Kidney (tissue), 22 donors: ENCODE results near the gene SYS1. TPM values are rescaled to one million over a fixed set of nuclear protein-coding genes. Genes with fewer than 3 reads are reported as not detected.

ENCODE experiments used
- DNase-seq, 5 donors: peaks; one replicate each; pipeline ENCODE4 v3.0.0-alpha.2; 2013 to 2020
- FAIRE-seq: peaks from 2 replicates; lab custom pipeline; 2012; peaks lifted over from hg19 to GRCh38; lab: Jason Lieb, UNC
- H3K27ac ChIP-seq, 2 donors: one replicate each; pipeline ENCODE4 v1.7.0; 2013; ENCODE audit warnings: low read depth in 2 of 2, low read length in 2 of 2, inconsistent platforms in 1 of 2
- H3K27me3 ChIP-seq: one replicate; pipeline ENCODE4 v1.7.1; 2013; ENCODE audit warnings: low read length, inconsistent platforms; ENCODE audit not compliant: control insufficient read depth, insufficient read depth
- H3K36me3 ChIP-seq, 3 donors: one replicate each; pipeline versions ENCODE4 v1.7.0 to v1.7.1; 2013; ENCODE audit warnings: low read length in 3 of 3, control low read depth in 1 of 3, inconsistent platforms in 1 of 3; ENCODE audit not compliant: insufficient read depth in 3 of 3, control insufficient read depth in 2 of 3
- H3K4me1 ChIP-seq, 3 donors: one replicate each; pipeline versions ENCODE4 v1.7.0 to v1.7.1; 2013; ENCODE audit warnings: low read length in 3 of 3, inconsistent platforms in 1 of 3, low read depth in 1 of 3; ENCODE audit not compliant: control insufficient read depth in 2 of 3, insufficient read depth in 2 of 3
- H3K4me3 ChIP-seq, 3 donors: one replicate each; pipeline versions ENCODE4 v1.7.0 to v1.8.1; 2013; ENCODE audit warnings: low read length in 3 of 3, control low read depth in 1 of 3, inconsistent platforms in 1 of 3
- H3K9ac ChIP-seq, 3 donors: one replicate each; pipeline versions ENCODE4 v1.7.0 to v1.7.1; 2013; ENCODE audit warnings: low read length in 3 of 3, control low read depth in 1 of 3, inconsistent platforms in 1 of 3
- H3K9me3 ChIP-seq, 3 donors: one replicate each; pipeline versions ENCODE4 v1.7.0 to v1.7.1; 2013; ENCODE audit warnings: low read length in 3 of 3, control low read depth in 1 of 3, inconsistent platforms in 1 of 3; ENCODE audit not compliant: control insufficient read depth in 2 of 3, insufficient read depth in 1 of 3
- intact Hi-C: fragments of 100-400 bp; cut with DNase I; formaldehyde crosslinking; loops from one replicate; pipeline ENCODE4 v1.11.1; 2022
- long read RNA-seq, 10 donors: library from polyadenylated mRNA in 1 of 10; unstranded in 1 of 10; transcript quantifications; one replicate each; pipeline ENCODE4 v2.0.0 and lab custom pipeline, GENCODE V29; 2021 to 2026
- polyA plus RNA-seq: library from polyadenylated mRNA; stranded (reverse); fragments of 350-450 nt; fragmentation: Illumina TruSeq; extraction: RNeasy Lipid Tissue Mini Kit (QIAGEN cat#74804); gene quantifications from one replicate; pipeline ENCODE4 v1.2.3, GENCODE V29; 2014; ENCODE audit warnings: low read depth, low replicate concordance; ENCODE audit not compliant: insufficient read depth
- total RNA-seq: library from RNA; stranded (reverse); fragmentation: NEBNext Ultra II Directional; extraction: Animal tissue kit (Norgen Biotek cat#: 25700); gene quantifications from one replicate; pipeline ENCODE4 v1.2.1, GENCODE V29; 2021
- TF ChIP-seq, protein P1 (sequence below): IDR thresholded peaks from 3 replicates; pipeline ENCODE4 v1.5.1; 2012; ENCODE audit warnings: mild to moderate bottlenecking, moderate library complexity, borderline replicate concordance; ENCODE audit not compliant: insufficient read depth; ENCODE audit errors: extremely low read depth
- donor health status: control.
- donor health status: control.
- donor health status: control.
- donor health status: control.
- donor health status: control.
- donor health status: DM: yes; HTN: yes; CAD: no.
- donor health status: Normal renal cell carcinoma (clear cell type).

Gene SYS1
- total RNA-seq, result 38.7 TPM
- 39.8 TPM for polyA plus RNA-seq
- long read RNA-seq, donor 1, transcript SYS1-201 (4 exons, 2,862 nt), result major isoform, 8 of 13 reads
- long read RNA-seq, donor 1, partial matches to known transcripts, result 0 of 13 reads
- long read RNA-seq, donor 1, other reads (novel, unspliced or antisense), result 0 of 13 reads
- long read RNA-seq, donor 2, transcript SYS1-201 (4 exons, 2,862 nt), result major isoform, 12 of 14 reads
- long read RNA-seq, donor 2, partial matches to known transcripts, result 0 of 14 reads
- long read RNA-seq, donor 2, other reads (novel, unspliced or antisense), result 0 of 14 reads
- long read RNA-seq, donor 3, transcript SYS1-201 (4 exons, 2,862 nt), result major isoform, 15 of 26 reads
- long read RNA-seq, donor 3, transcript SYS1-205 (3 exons, 433 nt), result minor isoform, 8 of 26 reads
- long read RNA-seq, donor 3, partial matches to known transcripts, result 0 of 26 reads
- long read RNA-seq, donor 3, other reads (novel, unspliced or antisense), result 0 of 26 reads
- long read RNA-seq, donor 4, transcript SYS1-201 (4 exons, 2,862 nt), result major isoform, 12 of 17 reads
- long read RNA-seq, donor 4, transcript SYS1-205 (3 exons, 433 nt), result minor isoform, 5 of 17 reads
- long read RNA-seq, donor 4, partial matches to known transcripts, result 0 of 17 reads
- long read RNA-seq, donor 4, other reads (novel, unspliced or antisense), result 0 of 17 reads
- long read RNA-seq, donor 5, partial matches to known transcripts, result 0 of 2 reads
- long read RNA-seq, donor 5, other reads (novel, unspliced or antisense), result 0 of 2 reads
- long read RNA-seq, donor 6, transcript SYS1-201 (4 exons, 2,862 nt), result major isoform, 6 of 6 reads
- long read RNA-seq, donor 6, partial matches to known transcripts, result 0 of 6 reads
- long read RNA-seq, donor 6, other reads (novel, unspliced or antisense), result 0 of 6 reads
- long read RNA-seq, donor 7, transcript SYS1-201 (4 exons, 2,862 nt), result major isoform, 31 of 46 reads
- long read RNA-seq, donor 7, transcript SYS1-205 (3 exons, 433 nt), result minor isoform, 10 of 46 reads
- long read RNA-seq, donor 7, partial matches to known transcripts, result 1 of 46 reads
- long read RNA-seq, donor 7, other reads (novel, unspliced or antisense), result 1 of 46 reads
- long read RNA-seq, donor 8, transcript SYS1-201 (4 exons, 2,862 nt), result major isoform, 13 of 14 reads
- long read RNA-seq, donor 8, partial matches to known transcripts, result 0 of 14 reads
- long read RNA-seq, donor 8, other reads (novel, unspliced or antisense), result 0 of 14 reads
- long read RNA-seq, donor 9, transcript SYS1-205 (3 exons, 433 nt), result major isoform, 6 of 12 reads
- long read RNA-seq, donor 9, transcript SYS1-201 (4 exons, 2,862 nt), result minor isoform, 5 of 12 reads
- long read RNA-seq, donor 9, partial matches to known transcripts, result 0 of 12 reads
- long read RNA-seq, donor 9, other reads (novel, unspliced or antisense), result 0 of 12 reads
- long read RNA-seq, donor 10, transcript SYS1-201 (4 exons, 2,862 nt), result major isoform, 8 of 29 reads
- long read RNA-seq, donor 10, partial matches to known transcripts, result 17 of 29 reads
- long read RNA-seq, donor 10, other reads (novel, unspliced or antisense), result 0 of 29 reads

DNA sequence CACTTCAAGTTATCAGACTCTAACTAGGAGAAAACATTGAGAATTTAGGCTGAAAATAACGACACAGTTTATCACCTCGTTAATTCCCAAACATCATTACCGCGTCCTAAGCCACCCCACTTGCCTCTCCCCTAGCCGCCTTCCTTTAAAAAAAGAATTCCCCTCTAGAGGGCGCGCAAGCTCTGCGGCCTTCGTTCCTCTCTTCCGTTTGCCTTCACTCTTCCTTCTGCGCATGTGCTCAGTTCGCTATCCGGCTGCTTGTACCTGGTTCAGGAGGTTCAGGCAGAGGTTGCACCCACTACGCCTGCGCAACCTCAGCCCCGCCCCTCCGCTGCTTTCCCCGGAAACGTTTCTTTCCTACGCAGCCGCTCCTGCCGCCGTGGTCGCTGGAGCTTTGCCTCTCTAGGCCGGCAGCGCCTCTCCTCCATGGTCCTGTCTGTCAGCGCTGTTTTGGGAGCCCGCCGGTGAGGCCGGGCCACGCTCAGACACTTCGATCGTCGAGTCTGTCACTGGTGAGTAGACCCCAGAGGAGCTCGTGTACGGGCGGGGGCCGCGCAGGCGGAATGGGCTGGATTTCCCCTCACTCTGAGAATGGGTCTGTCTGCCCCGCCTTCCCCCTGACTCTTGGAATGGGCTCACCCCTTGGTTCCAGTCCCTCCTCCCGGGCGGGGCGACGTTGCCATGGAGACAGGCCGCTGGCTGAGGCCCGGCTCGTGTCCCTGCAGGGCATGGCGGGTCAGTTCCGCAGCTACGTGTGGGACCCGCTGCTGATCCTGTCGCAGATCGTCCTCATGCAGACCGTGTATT, at the start of gene SYS1:
SYS1 (plus strand) TSS at position 353 of the 807 bp plus-strand sequence; CDS start at position 729, 376 bp downstream.
- Histone ChIP-seq H3K9me3 (no peaks in the 10 kb centered on the region), H3K36me3 (peaks cover 2 to 27% (median 15%) of the 10 kb centered on the region in 3 donors), H3K4me1 (peaks cover 1 to 32% (median 28%) of the 10 kb centered on the region in 3 donors), H3K27me3 (no peaks in the 10 kb centered on the region), H3K27ac (peak within 1 kb of the TSS; percentile 99), H3K4me3 (peak within 1 kb of the TSS; percentile 87 to 94 (median 90)), H3K9ac (peak within 1 kb of the TSS; percentile 77 to 88 (median 83))
- intact Hi-C loops, result no loop called here
- TF ChIP-seq, protein P1, sequence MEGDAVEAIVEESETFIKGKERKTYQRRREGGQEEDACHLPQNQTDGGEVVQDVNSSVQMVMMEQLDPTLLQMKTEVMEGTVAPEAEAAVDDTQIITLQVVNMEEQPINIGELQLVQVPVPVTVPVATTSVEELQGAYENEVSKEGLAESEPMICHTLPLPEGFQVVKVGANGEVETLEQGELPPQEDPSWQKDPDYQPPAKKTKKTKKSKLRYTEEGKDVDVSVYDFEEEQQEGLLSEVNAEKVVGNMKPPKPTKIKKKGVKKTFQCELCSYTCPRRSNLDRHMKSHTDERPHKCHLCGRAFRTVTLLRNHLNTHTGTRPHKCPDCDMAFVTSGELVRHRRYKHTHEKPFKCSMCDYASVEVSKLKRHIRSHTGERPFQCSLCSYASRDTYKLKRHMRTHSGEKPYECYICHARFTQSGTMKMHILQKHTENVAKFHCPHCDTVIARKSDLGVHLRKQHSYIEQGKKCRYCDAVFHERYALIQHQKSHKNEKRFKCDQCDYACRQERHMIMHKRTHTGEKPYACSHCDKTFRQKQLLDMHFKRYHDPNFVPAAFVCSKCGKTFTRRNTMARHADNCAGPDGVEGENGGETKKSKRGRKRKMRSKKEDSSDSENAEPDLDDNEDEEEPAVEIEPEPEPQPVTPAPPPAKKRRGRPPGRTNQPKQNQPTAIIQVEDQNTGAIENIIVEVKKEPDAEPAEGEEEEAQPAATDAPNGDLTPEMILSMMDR, result peak; percentile 78
- peak; percentile 6 for FAIRE-seq
- peak; percentile 99 to 100 (median 99) for DNase-seq

DNA sequence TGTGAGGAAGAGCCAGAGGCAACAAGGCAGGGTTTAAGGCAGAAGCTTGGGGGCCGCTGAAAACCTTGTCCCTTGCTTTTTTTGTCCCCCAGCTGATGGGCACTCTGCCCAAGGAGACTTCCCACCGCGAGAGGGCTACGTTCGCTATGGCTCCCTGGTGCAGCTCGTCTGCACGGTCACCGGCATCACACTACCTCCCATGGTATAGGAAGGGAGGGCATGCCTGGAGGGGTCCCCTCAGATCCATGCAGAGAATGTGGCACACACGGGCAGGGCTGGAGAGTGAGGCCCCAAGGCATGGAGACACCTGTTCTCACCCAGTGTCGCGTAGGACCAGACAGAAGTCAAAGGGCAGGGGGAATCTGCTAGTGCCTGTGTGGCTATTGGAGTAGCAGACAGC, 49.0 kb upstream of the SYS1 start:
- intact Hi-C loops, result loop anchor here (10.0 kb wide), 1 partner anchor 461 kb away; no protein-coding TSS in a partner anchor
- TF ChIP-seq, protein P1, result no peak
- no peak for FAIRE-seq
- Histone ChIP-seq H3K27ac (no peak overlapping the region), H3K9me3 (no peaks in the 10 kb centered on the region), H3K27me3 (peaks cover 7% of the 10 kb centered on the region), H3K4me3 (no peak overlapping the region), H3K4me1 (no peaks in the 10 kb centered on the region), H3K9ac (no peak overlapping the region), H3K36me3 (no peaks in the 10 kb centered on the region)
- DNase-seq, result peak in 1 of 5 donors; percentile 20
